Left ventricle myocardium inferior (tissue), 1 donor: ENCODE data around the gene SEC61A1. TPM values are rescaled to one million over a fixed set of nuclear protein-coding genes. Genes with fewer than 3 reads are reported as not detected.
A peak's percentile ranks its signal among the peaks of the same experiment; 100 is the strongest.

Source experiments
- DNase-seq: peaks from one replicate; pipeline ENCODE4 v3.0.0-alpha.2; 2020
- H3K27ac ChIP-seq: fragments of 200-600 bp; replicated peaks from 2 replicates; pipeline ENCODE4 v1.8.0; 2021
- H3K27me3 ChIP-seq: fragments of 200-600 bp; 2 replicates; pipeline ENCODE4 v1.8.0; 2021; ENCODE audit warnings: low read depth
- H3K36me3 ChIP-seq: fragments of 200-600 bp; 2 replicates; pipeline ENCODE4 v1.8.0; 2021
- H3K4me1 ChIP-seq: fragments of 200-600 bp; 2 replicates; pipeline ENCODE4 v1.8.0; 2021
- H3K4me3 ChIP-seq: fragments of 200-600 bp; 2 replicates; pipeline ENCODE4 v1.8.0; 2021; ENCODE audit warnings: mild to moderate bottlenecking, moderate library complexity
- H3K9me3 ChIP-seq: fragments of 200-600 bp; replicated peaks from 2 replicates; pipeline ENCODE4 v1.8.0; 2021
- CTCF ChIP-seq: fragments of 200-600 bp; IDR thresholded peaks from 2 replicates; pipeline ENCODE4 v1.8.0; 2021; ENCODE audit warnings: antibody characterized with exemption, mild to moderate bottlenecking, borderline replicate concordance
- intact Hi-C: fragments of 100-400 bp; cut with micrococcal nuclease; formaldehyde crosslinking; loops from one replicate; pipeline ENCODE4 v1.11.0; 2022
- long read RNA-seq: library from polyadenylated mRNA; unstranded; transcript quantifications from one replicate; pipeline ENCODE4 v2.0.0, GENCODE V29; 2021
- total RNA-seq: library from RNA; stranded (reverse); fragmentation: NEBNext Ultra II Directional; extraction: Animal tissue kit (Norgen Biotek cat#: 25700); gene quantifications from one replicate; pipeline ENCODE4 v1.2.1, GENCODE V29; 2021
- donor health status: DM: no; HTN: yes; CAD: no; lungs with severe emphysema.

The SEC61A1 gene
- total RNA-seq, result 65.8 TPM
- long read RNA-seq, transcript SEC61A1-201 (12 exons, 3,635 nt), result major isoform, 275 of 382 reads
- long read RNA-seq, partial matches to known transcripts, result 23 of 382 reads
- long read RNA-seq, other reads (novel, unspliced or antisense), result 81 of 382 reads

- Histone ChIP-seq H3K27me3 (no peaks in the 10 kb centered on the region), H3K36me3 (peaks cover 25% of the 10 kb centered on the region), H3K4me3 (peak within 1 kb of the TSS; percentile 97), H3K27ac (peak within 1 kb of the TSS; percentile 96), H3K4me1 (peaks cover 47% of the 10 kb centered on the region), H3K9me3 (no peaks in the 10 kb centered on the region)
- TF ChIP-seq CTCF, result no peak
- peak; percentile 95 for DNase-seq
- intact Hi-C loops, result no loop called here
Observed at GRCh38 chr3:128051837-128052594, at the start of gene SEC61A1. Gene SEC61A1 (plus strand): TSS chr3:128052437. CDS start chr3:128052553, 116 bp downstream.

GRCh38 chr3:128004661-128005060 is 47.6 kb upstream of the SEC61A1 start:
- Histone ChIP-seq H3K27ac (no peak overlapping the region), H3K4me1 (no peaks in the 10 kb centered on the region), H3K9me3 (no peaks in the 10 kb centered on the region), H3K36me3 (no peaks in the 10 kb centered on the region), H3K4me3 (no peak overlapping the region), H3K27me3 (peaks cover 42% of the 10 kb centered on the region)
- TF ChIP-seq CTCF, result no peak
- intact Hi-C loops, result no loop called here
- no peak for DNase-seq

GRCh38 chr3:128006061-128007032 is 45.9 kb upstream of the SEC61A1 start:
- intact Hi-C loops, result no loop called here
- H3K27me3 ChIP-seq, result peaks cover 48% of the 10 kb centered on the region
- TF ChIP-seq CTCF, result no peak
- H3K27ac ChIP-seq, result no peak overlapping the region
- no peak for DNase-seq
- H3K4me3 ChIP-seq, result no peak overlapping the region
- no peaks in the 10 kb centered on the region for H3K4me1 ChIP-seq
- H3K9me3 ChIP-seq, result no peaks in the 10 kb centered on the region
- H3K36me3 ChIP-seq, result no peaks in the 10 kb centered on the region

GRCh38 chr3:128007033-128007424 is 45.2 kb upstream of the SEC61A1 start:
- no peaks in the 10 kb centered on the region for H3K36me3 ChIP-seq
- H3K27ac ChIP-seq, result no peak overlapping the region
- no peaks in the 10 kb centered on the region for H3K9me3 ChIP-seq
- DNase-seq, result no peak
- no peaks in the 10 kb centered on the region for H3K4me1 ChIP-seq
- intact Hi-C loops, result no loop called here
- TF ChIP-seq CTCF, result no peak
- no peak overlapping the region for H3K4me3 ChIP-seq
- peaks cover 55% of the 10 kb centered on the region for H3K27me3 ChIP-seq

- Histone ChIP-seq H3K9me3 (no peaks in the 10 kb centered on the region), H3K4me3 (no peak overlapping the region), H3K27ac (no peak overlapping the region), H3K36me3 (no peaks in the 10 kb centered on the region), H3K4me1 (no peaks in the 10 kb centered on the region), H3K27me3 (peaks cover 50% of the 10 kb centered on the region)
- TF ChIP-seq CTCF, result no peak
- intact Hi-C loops, result no loop called here
- DNase-seq, result no peak
Observed at GRCh38 chr3:128009952-128010846, 42.0 kb upstream of the SEC61A1 start.
